Smooth muscle cell (in vitro differentiated cells): Measurements from ENCODE around the gene AREG. TPM values are rescaled to one million over a fixed set of nuclear protein-coding genes. Genes with fewer than 3 reads are reported as not detected.

Experiments used
- DNase-seq: peaks from one replicate; lab custom pipeline; 2025; ENCODE audit not compliant: unreplicated experiment; lab: John Stamatoyannopoulos, UW
- H2AFZ ChIP-seq: fragments of 200-600 bp; sonication (generic); 2 replicates; pipeline ENCODE4 v1.6.0; 2016; ENCODE audit warnings: antibody characterized with exemption, low read depth, mild to moderate bottlenecking
- H3F3A ChIP-seq: fragments of 200-600 bp; sonication (generic); 2 replicates; pipeline ENCODE4 v1.6.0; 2017; ENCODE audit warnings: antibody characterized with exemption, low read depth
- H3K27ac ChIP-seq: fragments of 200-600 bp; sonication (generic); 2 replicates; pipeline ENCODE4 v1.5.1; 2016; ENCODE audit warnings: low read depth, mild to moderate bottlenecking
- H3K27me3 ChIP-seq: fragments of 200-600 bp; sonication (generic); 2 replicates; pipeline ENCODE4 v1.6.1; 2016; ENCODE audit warnings: low read depth, mild to moderate bottlenecking
- H3K36me3 ChIP-seq: fragments of 200-600 bp; sonication (generic); 2 replicates; pipeline ENCODE4 v1.5.1; 2016; ENCODE audit warnings: low read depth
- H3K4me1 ChIP-seq: fragments of 200-600 bp; sonication (generic); 2 replicates; pipeline ENCODE4 v1.5.1; 2016; ENCODE audit warnings: low read depth
- H3K4me2 ChIP-seq: fragments of 200-600 bp; sonication (generic); 2 replicates; pipeline ENCODE4 v1.6.0; 2016; ENCODE audit warnings: mild to moderate bottlenecking
- H3K4me3 ChIP-seq: fragments of 200-600 bp; sonication (generic); 2 replicates; pipeline ENCODE4 v1.5.1; 2016; ENCODE audit warnings: mild to moderate bottlenecking
- H3K79me2 ChIP-seq: fragments of 200-600 bp; sonication (generic); 2 replicates; pipeline ENCODE4 v1.6.0; 2016; ENCODE audit warnings: low read depth, mild to moderate bottlenecking
- H3K9ac ChIP-seq: fragments of 200-600 bp; sonication (generic); 2 replicates; pipeline ENCODE4 v1.6.0; 2016; ENCODE audit warnings: low read depth
- H3K9me3 ChIP-seq: fragments of 200-600 bp; sonication (generic); replicated peaks from 2 replicates; pipeline ENCODE4 v1.5.1; 2016; ENCODE audit warnings: low read depth
- H4K20me1 ChIP-seq: fragments of 200-600 bp; sonication (generic); 2 replicates; pipeline ENCODE4 v1.6.0; 2016; ENCODE audit warnings: low read depth
- WGBS: methylation state at CpG from one replicate; pipeline ENCODE4 v1.1.7; 2016; ENCODE audit warnings: low lambda C conversion rate; 5-methylcytosine and 5-hydroxymethylcytosine counted together
- polyA plus RNA-seq: library from polyadenylated mRNA; unstranded; fragments of >200 nt; fragmentation: Nextera tagmentation; extraction: Ambion mirVana; gene quantifications from 2 replicates; pipeline ENCODE4 v1.2.1, GENCODE V29; 2016
- total RNA-seq: library from RNA; depleted of rRNA; stranded (reverse); fragments of >200 nt; gene quantifications from 2 replicates; pipeline ENCODE4 v1.2.3, GENCODE V29; 2014
- TF ChIP-seq, protein P1 (sequence below): fragments of 200-600 bp; sonication (generic); IDR thresholded peaks from 2 replicates; pipeline ENCODE4 v1.5.1; 2017; ENCODE audit warnings: borderline replicate concordance, mild to moderate bottlenecking, antibody characterized with exemption; ENCODE audit not compliant: insufficient read depth, poor library complexity, severe bottlenecking

Gene AREG
- total and polyA plus RNA-seq, 2 experiments from 2014 or later = 86.9 to 123 TPM

DNA sequence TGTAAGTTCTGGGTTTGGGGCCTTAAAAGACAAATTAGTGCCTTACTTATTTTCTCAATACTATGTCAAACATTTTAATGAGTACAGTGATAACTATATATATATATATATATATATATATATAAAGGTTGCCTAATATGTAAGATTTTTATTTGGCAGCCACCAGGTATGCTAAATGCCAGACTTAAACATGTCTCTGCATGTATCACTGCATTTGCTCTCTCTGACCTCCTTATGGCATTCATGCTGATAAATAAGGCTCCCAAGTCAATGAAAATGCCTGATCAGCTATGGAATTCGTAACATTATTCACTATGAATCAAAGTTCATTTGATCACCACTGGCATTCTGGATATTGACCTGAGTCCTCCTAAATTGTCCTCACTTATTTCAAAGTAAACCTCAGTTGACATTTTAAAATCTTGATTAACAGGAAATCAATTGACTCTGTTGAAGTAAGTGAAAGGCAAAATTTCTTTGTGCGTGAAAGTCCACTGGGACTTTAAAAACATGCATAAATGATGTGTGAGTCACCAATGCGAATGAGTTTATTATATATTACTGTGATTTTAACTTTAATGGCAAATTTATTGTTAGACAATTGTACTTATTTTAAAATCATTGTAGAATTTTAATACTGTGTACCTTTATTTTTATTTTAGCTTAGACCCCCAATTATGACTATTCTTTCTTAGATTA lies 29.2 kb upstream of the AREG start:
- WGBS = 88% methylated on average over 3 of the region's 3 CpGs
- TF ChIP-seq, protein P1, sequence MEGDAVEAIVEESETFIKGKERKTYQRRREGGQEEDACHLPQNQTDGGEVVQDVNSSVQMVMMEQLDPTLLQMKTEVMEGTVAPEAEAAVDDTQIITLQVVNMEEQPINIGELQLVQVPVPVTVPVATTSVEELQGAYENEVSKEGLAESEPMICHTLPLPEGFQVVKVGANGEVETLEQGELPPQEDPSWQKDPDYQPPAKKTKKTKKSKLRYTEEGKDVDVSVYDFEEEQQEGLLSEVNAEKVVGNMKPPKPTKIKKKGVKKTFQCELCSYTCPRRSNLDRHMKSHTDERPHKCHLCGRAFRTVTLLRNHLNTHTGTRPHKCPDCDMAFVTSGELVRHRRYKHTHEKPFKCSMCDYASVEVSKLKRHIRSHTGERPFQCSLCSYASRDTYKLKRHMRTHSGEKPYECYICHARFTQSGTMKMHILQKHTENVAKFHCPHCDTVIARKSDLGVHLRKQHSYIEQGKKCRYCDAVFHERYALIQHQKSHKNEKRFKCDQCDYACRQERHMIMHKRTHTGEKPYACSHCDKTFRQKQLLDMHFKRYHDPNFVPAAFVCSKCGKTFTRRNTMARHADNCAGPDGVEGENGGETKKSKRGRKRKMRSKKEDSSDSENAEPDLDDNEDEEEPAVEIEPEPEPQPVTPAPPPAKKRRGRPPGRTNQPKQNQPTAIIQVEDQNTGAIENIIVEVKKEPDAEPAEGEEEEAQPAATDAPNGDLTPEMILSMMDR = no peak
- H3K27me3 ChIP-seq = no peaks in the 10 kb centered on the region
- no peaks in the 10 kb centered on the region for H3K36me3 ChIP-seq
- H3K4me2 ChIP-seq = no peak overlapping the region
- no peaks in the 10 kb centered on the region for H3K4me1 ChIP-seq
- DNase-seq = no peak
- no peaks in the 10 kb centered on the region for H3F3A ChIP-seq
- no peaks in the 10 kb centered on the region for H3K79me2 ChIP-seq
- no peak overlapping the region for H3K9ac ChIP-seq
- no peaks in the 10 kb centered on the region for H4K20me1 ChIP-seq
- no peaks in the 10 kb centered on the region for H3K9me3 ChIP-seq
- no peak overlapping the region for H3K4me3 ChIP-seq
- H3K27ac ChIP-seq = no peak overlapping the region
- H2AFZ ChIP-seq = peak overlapping the region; percentile 62

- H3K27me3 ChIP-seq = no peaks in the 10 kb centered on the region
- no peaks in the 10 kb centered on the region for H4K20me1 ChIP-seq
- no peaks in the 10 kb centered on the region for H3K36me3 ChIP-seq
- no peak overlapping the region for H2AFZ ChIP-seq
- no peak overlapping the region for H3K9ac ChIP-seq
- WGBS = 73% methylated on average over 6 of the region's 6 CpGs
- peak overlapping the region; percentile 18 for H3K4me2 ChIP-seq
- TF ChIP-seq, protein P1 = no peak
- DNase-seq = no peak
- no peaks in the 10 kb centered on the region for H3F3A ChIP-seq
- no peaks in the 10 kb centered on the region for H3K4me1 ChIP-seq
- peak overlapping the region; percentile 56 for H3K27ac ChIP-seq
- no peaks in the 10 kb centered on the region for H3K9me3 ChIP-seq
- H3K4me3 ChIP-seq = no peak overlapping the region
- H3K79me2 ChIP-seq = no peaks in the 10 kb centered on the region
These were observed 26.8 kb upstream of the AREG start for GRCh38 chr4:74418063-74418670.

DNA sequence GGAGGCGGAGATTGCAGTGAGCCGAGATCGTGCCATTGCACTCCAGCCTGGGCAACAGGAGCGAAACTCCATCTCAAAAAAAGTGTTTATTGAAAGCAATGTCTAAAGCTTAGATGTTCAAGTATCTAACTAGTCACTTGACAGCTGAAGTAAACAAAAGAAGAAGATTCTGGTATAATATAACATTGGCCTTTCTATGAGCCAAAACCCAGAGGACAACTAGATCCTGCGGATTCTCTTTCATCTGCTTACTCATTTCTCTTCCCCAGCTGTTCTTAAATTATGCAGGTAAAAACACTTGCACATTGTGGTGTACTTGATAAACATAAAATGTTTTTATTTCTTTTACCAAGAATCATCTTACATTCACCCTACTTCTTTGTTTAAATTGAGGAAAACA lies 24.1 kb upstream of the AREG start:
- Histone ChIP-seq H3K79me2 (no peaks in the 10 kb centered on the region), H2AFZ (peak overlapping the region; percentile 36), H3K4me2 (no peak overlapping the region), H4K20me1 (no peaks in the 10 kb centered on the region), H3F3A (no peaks in the 10 kb centered on the region), H3K9me3 (no peaks in the 10 kb centered on the region), H3K4me3 (no peak overlapping the region), H3K4me1 (no peaks in the 10 kb centered on the region), H3K27ac (no peak overlapping the region), H3K9ac (no peak overlapping the region), H3K27me3 (no peaks in the 10 kb centered on the region), H3K36me3 (no peaks in the 10 kb centered on the region)
- DNase-seq = no peak
- WGBS = 98% methylated on average over 5 of the region's 5 CpGs
- TF ChIP-seq, protein P1 = no peak

DNA sequence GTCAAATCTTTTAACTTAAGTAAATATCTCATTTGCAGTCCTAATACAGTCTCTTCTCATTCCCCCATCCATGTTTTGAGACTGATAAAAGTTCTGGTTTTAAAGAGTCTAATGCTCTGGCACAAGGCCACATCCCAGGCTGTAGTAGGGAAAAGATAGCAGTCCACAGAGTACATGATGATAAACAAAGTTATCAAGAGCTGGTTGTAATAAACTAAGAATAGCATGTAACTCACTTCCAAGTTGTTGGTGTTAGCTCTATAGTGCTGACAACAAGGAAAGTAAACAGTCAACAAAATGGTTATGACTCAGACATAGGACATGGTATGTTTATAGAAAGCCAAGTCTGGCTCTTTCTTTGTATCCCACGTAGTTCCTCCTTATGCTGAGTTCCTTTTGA lies 21.8 kb upstream of the AREG start:
- Histone ChIP-seq H3K4me1 (no peaks in the 10 kb centered on the region), H2AFZ (no peak overlapping the region), H3K4me2 (peak overlapping the region; percentile 42), H3K4me3 (no peak overlapping the region), H3K36me3 (no peaks in the 10 kb centered on the region), H3K79me2 (no peaks in the 10 kb centered on the region), H3K9me3 (no peaks in the 10 kb centered on the region), H3F3A (no peaks in the 10 kb centered on the region), H4K20me1 (no peaks in the 10 kb centered on the region), H3K9ac (peak overlapping the region; percentile 58), H3K27me3 (no peaks in the 10 kb centered on the region), H3K27ac (peak overlapping the region; percentile 91)
- 5% methylated on average over 1 of the region's 1 CpG for WGBS
- DNase-seq = no peak
- TF ChIP-seq, protein P1 = no peak
